NCI-H82 (cell line): ENCODE measurements around the gene CDT1.

Experiments
- DNase-seq: peaks from one replicate; lab custom pipeline; 2025; lab: John Stamatoyannopoulos, UW

CDT1 gene

DNA sequence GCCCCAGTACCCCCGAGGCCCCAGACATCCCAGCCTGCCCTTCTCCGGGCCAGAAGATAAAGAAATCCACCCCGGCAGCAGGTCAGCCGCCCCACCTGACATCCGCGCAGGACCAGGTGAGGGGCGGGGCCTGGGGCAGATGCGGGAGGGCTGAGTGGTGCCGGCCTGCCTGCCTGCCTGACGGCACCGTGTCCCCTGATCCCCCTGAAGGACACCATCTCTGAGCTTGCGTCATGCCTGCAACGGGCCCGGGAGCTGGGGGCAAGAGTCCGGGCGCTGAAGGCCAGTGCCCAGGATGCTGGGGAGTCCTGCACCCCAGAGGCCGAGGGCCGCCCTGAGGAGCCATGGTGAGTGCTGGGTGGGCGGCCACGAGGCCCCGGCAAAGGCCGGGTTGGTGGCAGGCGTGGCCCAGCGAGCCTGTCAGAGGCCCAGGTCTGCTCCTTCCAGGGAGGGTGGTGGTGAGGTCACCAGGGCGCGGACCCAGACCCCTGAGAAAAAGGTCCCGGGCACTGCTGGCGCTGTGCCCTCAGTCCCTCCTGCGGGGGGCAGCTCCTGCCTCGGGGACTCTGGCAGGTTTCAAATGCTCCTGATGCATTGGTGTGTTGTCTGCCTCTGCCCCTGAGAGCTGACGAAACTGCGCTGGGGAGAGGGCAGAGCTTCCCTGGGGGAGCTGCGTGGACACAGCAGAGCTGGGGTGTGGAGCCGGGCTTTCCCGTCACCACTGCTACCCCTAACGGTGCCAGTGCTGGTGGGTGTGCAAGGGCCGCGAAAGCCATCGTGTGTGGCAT, 1.2 kb downstream of the CDT1 start:
- DNase-seq, result peak; percentile 48

DNA sequence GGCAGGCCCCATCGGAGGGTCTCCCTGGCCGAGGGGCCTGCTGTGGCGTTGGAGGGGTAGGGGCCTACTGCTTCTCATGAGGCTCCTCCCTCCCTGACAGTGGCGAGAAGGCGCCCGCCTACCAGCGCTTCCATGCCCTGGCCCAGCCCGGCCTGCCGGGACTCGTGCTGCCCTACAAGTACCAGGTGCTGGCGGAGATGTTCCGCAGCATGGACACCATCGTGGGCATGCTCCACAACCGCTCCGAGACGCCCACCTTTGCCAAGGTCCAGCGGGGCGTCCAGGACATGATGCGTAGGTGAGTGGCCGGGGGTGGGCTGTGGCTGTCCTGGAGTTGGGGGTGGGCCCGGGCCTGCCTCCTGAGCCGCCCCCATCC, 1.7 kb downstream of the CDT1 start:
- no peak for DNase-seq

DNA sequence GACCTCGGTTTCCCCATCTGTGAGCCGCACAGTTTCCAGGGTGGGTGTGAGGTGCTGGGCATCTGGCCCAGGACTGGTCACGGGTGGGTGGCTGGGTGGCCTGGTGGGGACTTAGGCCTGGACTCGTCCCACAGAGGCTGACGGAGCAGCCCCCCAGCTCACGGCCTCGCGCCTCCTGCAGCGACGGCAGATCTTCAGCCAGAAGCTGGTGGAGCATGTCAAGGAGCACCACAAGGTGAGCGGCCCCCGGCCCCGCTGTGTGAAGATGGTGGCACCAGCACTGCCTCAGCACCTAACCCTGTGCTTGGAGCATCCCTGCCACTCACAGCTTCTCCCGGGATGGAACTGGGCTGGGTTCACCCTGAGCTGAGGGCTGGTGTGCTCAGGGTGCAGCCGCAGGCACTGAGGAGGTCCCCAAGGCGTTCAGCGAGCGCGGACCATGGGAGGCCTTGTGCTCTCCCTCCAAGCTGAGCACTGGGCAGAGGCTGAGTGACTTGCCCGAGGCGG, 2.4 kb downstream of the CDT1 start:
- DNase-seq, result no peak

DNA sequence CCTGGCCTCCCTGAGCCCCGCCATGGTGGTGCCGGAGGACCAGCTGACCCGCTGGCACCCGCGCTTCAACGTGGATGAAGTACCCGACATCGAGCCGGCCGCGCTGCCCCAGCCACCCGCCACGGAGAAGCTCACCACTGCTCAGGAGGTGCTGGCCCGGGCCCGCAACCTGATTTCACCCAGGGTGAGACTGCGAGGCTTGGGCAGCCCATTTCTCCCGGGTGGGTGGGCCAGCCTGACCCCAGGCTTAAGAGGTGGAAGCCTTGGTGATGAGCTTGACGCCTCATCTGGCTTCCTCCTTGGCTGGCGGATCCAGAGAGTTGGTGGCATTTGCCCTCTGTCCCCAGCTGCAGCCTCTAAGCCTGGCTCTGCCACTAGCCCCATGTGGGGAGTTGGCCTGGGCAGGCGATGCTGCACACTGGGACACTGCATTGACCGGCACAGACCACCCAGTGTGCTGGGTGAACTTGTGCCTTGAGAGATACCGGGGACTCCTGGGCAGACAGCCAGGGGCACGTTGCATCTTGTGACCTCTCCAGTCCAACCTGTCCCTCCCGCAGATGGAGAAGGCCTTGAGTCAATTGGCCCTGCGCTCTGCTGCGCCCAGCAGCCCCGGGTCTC, 3.0 kb downstream of the CDT1 start:
- DNase-seq, result no peak

DNA sequence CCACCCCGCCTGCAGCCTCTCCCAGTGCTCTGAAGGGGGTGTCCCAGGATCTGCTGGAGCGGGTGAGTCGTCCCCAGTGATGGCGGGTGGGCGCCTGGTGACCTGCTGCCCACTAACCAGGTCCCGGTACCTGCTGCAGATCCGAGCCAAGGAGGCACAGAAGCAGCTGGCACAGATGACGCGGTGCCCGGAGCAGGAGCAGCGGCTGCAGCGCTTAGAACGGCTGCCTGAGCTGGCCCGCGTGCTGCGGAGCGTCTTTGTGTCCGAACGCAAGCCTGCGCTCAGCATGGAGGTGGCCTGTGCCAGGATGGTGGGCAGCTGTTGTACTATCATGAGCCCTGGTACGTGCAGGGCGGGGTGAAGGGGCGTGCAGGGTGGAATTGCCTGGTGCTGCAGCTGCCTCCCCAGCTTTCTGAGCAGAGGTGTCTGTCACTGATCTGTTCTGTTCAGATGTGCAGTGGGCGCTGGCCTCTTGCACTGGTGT, 3.6 kb downstream of the CDT1 start:
- no peak for DNase-seq

DNA sequence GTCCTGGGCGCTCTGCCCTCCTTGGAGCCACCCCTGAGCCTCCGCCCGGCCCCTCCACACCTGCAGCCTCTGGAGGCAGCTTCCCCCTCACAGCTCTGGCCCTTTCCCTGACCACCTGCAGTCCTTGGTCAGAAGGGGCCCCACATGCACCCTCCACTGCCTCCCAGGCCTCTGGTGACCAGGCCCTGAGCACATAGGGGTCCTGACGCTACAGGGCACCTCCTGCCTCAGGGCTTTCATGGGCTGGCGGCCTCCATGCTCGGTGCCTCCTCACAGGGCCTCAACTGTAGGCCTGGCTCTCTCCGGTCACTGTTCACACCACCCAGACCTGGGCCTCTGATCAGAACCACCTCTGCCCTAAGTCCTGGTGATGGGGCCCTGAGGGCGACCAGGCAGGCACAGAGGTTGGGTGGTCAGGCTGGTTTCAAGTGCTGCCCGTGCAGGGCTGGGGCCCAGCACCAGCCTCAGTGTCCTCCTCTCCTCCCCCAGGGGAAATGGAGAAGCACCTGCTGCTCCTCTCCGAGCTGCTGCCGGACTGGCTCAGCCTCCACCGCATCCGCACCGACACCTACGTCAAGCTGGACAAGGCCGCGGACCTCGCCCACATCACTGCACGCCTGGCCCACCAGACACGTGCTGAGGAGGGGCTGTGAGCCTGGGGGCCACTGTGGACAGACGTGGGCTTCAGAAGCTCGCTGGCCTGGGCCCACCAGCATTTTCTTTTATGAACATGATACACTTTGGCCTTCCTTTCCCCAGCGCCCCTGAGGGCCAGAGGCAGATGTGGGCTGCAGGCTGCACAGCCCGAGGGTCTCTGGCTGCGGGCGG, 4.3 kb downstream of the CDT1 start:
- no peak for DNase-seq

DNA sequence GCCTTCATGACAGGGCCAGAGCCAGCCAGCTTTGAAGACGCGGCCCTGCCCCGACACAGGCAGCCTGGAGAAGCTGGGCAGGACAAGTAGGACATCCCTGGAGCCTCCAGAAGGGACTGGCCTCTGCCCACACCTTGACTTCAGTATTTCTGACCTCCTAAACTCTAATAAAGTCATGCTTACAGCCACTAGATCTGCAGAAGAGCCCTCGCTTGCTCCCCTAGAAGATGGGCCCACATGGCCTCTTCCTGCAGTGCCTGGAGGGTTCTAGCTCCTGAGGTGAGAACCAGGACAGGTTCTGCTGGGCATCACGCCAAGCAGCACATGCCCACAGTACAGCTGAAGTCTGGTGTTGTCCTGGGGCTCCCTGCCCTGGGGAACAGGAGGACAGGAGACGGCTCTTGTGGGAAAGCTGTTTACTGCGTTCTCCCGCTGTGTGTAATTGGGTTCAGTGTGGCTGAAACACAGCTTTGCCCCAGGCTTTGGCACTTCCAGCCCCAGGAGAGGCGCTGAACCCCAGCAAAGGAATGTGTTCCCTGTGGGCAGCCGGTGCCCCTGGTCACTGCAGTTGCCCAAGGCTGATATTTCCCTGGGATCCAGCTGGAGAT, 5.6 kb downstream of the CDT1 start:
- peak; percentile 27 for DNase-seq

DNA sequence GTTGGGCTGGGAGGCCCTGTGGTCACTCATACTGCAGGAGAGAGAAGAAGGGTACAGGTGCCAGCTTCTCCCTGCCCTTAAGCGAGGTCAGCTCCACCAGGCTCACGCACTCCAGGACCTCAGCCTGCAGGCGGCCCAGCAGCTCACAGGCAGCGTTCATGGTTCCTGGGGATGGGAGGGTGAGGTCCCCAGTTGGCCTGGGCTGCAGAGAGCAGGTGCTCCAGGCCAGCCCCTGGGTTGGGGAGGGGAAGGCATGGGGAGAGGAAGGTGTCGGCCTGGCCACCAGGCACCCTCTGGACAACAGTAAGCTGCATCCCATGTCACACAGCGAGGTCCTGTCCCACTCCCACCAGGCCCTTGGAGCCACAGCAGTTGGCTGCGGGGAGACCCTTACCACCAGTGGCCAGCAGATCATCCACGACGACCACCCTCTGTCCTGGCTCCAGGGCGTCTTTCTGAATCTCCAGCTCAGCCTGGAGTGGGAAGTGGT, 6.1 kb downstream of the CDT1 start:
- peak; percentile 52 for DNase-seq

DNA sequence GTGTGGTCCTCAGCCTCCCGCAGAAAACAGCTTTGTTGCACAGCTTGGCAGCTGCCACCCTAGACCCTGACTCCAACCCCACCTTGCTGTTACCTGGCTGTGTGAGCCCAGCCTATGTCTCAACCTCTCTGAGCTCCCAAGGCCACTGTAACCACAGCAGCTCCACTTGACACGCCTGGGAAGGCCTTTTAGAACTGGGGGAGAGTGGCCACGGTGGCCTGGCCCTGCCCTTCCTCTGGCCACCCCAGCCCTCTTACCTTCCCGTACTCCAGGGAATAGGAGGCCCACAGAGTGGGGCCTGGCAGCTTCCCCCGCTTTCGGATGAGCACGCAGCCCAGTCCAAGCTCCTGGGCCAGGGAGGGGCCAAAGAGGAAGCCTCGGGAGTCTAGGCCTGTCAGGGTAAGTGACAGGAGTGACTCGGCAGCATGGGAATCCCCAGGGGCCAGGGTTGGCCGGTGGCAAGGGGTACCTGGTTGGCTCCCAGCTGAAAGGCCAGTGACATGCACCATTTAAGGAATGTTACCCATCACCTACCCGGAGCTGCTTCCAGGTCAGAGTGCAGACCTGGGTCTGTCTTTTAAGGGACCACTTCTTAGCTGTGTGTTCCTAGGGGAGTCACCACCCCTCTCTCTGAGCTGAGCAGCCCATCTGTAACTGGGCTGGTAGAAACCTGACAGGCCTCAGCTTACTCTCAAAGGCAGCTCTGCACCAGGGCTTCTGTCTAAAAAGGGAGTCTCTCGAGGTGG, 6.8 kb downstream of the CDT1 start:
- DNase-seq, result peak; percentile 52

DNA sequence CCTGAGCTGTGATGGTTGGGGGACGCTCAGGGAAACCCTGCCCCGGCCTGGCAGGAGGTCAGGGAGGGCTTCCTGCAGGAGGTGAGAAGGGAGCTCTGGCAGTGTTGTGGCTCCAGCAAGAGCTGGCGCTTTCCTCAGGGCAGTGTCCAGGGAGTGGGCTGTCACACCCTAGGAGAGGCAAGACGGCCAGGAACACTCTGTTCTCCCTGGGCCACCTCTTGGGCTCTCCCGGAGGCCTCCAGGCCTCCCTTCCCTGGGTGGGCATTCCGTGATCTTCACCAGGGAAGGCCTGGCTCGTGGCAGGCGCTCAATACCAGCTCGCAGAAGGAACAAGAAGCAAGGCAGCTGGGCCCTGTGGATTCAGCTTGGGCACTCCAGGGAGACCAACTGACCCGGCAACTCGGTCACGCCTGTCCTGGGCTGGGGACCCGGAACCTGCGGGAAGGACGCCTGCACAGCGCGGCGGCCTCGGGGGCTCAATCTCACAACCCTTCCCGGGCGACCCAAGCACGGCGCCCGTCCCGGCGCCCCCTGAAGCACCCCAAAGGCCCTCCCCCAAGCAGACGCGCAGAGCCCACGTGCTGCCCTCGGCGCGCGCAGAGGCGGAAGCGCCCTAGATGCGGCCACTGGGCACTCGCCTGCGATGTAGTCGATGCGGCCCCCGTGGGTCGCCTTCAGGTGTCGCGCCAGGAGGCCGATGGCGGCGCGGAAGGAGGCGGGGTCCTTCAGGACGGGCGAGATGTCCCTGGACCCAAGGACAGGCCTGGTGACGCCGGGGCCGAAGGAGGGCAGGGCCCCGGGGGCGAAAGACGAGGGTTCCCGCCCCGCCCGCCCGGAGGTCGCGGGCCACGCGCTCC, 7.6 kb downstream of the CDT1 start:
- peak; percentile 72 for DNase-seq

DNA sequence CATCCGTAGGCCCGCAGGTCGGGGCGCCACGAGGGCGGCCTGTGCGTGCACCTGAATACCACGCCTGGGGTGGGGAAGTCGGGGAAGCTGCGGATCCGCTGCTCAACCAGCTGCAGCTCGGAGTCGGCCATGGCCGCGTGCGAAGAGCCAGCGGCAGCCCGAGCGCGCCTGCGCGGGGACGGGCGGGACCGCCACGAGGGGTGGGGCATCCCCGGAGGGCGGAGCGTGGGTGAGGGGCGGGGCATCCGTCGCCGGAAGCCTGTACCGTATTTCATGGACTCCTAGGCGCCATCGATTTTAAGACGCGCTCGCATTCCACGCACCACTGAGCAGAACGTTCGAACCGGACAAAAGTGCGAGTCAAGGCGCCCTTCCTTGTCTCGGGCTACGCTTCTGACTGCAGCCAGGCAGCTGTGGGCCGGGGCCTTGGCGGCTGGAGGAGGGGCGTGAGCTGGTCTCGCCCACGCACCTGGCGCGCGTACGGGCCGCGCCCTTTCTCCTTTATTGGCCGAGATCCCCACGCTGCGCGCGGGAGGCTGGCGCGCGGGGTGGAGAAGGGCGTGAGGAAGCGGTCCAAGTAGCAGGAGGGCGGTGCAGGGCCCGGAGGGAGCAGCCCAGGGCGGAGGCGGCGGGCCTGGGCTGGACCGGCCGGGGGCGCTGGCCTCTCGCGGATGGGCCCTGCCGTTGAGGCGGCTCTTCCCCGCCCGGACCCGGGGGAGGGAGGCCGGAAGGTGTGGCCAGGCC, 8.4 kb downstream of the CDT1 start, which contains the start of gene APRT:
APRT (minus strand) TSS at position 160 of the 744 bp plus-strand sequence; CDS start at position 131, 29 bp downstream.
- peak; percentile 90 for DNase-seq

DNA sequence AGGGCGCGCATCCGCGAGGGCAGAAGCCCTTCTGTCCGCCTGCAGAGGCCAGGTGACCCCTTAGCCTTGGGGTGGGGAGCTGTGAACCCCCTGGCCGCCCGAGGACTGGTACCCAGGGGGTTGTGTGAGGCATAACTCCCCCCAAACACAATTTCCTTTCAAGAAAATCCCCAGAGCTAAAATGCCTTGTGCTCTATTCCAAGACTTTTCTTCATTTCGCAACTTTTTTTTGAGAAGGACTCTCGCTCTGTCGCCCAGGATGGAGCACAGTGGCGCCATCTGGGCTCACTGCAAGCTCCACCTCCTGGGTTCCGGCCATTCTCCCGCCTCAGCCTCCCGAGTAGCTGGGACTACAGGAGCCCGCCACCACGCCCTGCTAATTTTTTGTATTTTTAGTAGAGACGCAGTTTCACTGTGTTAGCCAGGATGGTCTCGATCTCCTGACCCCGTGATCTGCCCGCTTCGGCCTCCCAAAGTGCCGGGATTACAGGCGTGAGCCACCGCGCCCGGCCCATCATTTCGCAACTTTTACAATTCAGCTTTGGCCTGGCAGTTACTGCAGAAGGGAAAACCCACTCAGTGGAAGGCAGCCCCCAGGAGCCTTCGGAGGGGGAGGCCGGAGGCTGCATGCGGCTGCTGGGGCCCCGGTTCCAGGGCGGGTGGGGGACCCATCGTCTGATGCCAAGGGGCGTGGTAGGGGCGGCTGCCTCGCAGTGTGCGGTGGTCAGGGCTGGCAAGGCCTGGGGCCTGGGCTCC, 9.1 kb downstream of the CDT1 start:
- peak; percentile 65 for DNase-seq

DNA sequence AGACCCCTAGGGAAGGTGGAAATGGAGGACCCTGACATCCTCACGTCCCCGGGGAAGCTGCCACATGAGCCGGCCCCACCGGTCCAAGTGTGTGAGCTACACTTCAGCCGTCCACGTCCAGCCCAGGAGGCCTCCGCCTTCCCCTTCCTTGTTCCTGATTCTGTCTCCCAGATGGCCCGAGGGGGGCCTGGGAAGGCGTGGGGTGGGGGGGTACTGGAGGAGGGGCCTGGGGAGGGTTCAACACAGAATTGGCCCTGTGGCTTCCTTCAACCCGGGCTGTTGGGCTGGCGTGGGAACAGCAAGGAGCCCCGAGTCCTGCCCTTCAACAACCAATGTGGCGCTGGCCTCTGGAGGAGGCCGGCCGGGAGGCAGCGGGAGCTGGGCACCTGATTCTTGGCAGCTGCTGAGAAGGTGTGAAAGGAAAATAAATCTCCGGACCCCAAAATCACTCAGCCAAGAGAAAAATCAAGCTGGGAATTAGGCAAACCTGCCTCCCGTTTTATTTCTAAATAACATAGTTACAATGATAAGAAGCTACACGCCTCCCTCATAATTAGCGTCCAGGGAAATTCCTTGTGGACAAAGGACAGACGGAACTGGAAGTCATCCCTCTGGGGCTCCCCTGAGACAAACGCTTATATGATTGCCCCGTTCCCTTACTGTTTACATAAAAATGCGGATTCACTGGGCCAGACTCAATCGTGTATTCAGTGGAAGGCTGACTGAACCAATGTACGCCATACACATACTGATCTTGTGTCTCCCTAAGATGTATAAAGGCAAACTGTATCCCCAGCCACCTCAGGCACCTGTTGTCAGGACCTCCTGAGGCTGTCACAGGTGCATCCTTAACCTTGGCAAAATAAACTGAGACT, 9.9 kb downstream of the CDT1 start:
- no peak for DNase-seq

DNA sequence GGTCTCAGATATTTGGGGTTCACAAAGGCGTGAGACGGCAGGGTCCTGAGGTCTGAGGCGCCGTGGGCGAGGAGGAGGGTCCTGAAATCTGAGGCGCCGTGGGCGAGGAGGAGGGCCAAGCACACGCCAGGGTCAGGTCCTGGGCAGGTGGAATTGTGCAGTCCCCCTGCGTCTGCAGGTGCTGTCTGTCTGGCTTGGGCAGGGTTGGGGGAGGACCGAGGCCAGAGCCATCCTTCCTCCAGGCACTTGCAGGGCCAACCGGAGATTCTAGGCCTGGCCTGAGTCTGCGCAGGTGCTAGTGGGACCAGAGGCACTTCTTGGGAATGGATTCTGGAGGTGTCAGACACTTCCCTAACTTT, 10.5 kb downstream of the CDT1 start:
- DNase-seq, result no peak

DNA sequence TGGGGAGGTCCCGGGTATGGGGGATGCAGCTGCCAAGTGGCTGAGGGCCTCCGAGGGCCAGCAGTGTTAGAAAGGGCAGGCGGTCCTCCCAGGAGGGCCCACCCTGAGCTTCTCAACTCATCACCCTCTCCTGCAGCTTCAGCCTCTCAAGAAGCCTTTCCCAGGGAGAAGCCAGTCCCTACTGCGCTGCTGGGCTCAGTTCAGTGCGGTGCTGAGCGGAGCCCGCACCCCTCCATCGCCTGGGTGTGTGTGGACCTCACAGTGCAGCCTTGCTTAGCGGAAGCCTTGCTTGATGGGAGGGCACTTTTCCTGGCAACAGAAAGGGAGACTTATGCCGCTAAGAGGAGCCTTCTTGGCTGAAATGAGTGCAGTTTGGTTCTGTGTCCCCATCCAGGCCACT, 11.6 kb downstream of the CDT1 start:
- DNase-seq, result no peak

DNA sequence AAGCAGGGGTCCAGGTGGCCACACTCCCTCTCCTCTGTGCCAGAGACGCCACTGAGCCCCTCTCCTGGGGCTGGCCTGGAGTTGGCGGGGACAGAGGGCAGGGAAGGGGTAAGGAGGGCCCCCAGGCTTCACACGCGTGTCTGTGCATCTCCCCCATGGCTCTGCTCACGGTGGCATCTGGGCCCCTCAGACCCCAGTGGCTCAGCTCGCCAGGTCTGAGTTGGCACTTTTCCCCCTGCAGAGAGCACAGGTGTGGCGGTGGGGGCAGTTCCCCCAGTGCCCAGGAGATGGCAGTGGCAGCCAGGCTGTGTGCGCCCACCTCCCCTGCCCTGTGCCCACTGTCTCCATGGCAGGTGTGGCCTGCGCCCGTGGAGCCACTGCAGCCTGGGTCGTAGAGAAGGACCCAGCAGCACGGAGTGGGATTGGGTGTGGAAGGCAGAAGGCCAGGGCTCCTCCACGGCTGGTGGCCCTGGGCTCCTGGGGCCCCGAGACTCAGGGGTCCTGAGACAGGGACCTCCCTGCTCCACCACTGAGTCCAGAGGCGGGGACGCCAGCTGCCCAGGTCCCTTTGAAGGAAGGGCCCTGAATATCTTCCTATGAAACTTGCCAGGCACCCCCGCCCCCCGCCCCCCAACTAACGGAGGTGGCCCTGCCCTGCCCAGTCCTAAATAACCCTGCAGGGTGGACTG, 12.5 kb downstream of the CDT1 start:
- peak; percentile 65 for DNase-seq
